Measurements from ENCODE around the gene SPHK2.
"Not testable (repeated sequence)": the region's sequence is repeated elsewhere in the genome, so short reads cannot be mapped to it uniquely, and the experiment has no call there.

The SPHK2 gene

DNA sequence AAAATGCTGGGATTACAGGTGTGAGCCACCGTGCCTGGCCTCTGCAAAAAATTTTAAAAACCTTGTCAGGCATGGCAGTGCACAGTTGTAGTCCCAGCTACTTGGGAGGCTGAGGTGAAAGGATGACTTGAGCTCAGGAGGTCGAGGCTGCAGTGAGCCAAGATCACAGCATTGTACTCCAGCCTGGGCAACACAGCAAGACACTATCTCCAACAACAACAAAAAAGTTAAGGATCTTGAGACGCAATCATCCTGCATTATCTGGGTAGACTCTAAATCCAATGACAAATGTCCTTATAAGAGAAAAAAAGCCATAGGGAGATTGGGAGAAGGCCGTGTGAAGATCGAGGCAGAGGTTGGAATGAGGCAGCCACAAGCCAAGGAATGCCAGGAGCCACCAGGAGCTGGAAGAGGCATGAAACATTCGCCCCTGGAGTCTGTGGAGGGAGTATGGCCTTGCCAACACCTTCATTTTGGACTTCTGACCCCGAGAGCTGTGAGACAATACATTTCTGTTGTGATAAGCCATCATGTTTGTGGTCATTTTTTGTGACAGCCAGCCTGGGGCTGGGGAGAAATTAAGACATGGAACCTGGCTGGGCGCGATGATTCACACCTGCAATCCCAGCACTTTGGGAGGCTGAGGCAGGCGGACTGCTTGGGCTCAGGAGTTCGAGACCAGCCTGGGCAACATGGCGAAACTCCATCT is 31.8 kb downstream of the SPHK2 start:
- H3K27ac Mint-ChIP-seq = peak overlapping the region; percentile 35
- H3K4me3 Mint-ChIP-seq = no peak overlapping the region
- DNase-seq (ENCODE audit: low spot score in 2 of 2) = no peak
- peaks cover 35% of the 10 kb centered on the region for H3K4me1 Mint-ChIP-seq
- peaks cover 6% of the 10 kb centered on the region for H3K36me3 Mint-ChIP-seq
- no peaks in the 10 kb centered on the region for H3K9me3 Mint-ChIP-seq
- no peak for ATAC-seq

DNA sequence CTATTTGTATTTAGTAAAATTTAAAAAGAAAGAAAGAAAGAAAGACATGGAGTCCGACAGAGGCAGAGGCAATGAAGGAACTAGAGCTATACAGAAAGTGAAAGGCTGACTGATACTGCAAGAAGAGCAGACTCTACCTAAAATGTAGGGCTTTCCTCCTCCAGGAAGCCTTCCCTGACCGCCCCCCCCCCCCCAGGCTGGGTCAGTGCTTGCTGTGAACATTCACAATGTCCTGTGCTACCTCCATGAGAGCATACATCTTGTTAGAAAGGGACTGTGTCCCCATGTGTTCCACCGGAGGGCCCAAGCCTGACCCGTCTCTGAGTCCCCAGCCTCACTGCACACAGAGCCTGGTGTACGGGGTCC is 32.4 kb downstream of the SPHK2 start:
- no peak for ATAC-seq

GRCh38 chr19:48654299-48655059 is 35.2 kb downstream of the SPHK2 start:
- DNase-seq (ENCODE audit: low spot score in 2 of 2) (no peak), ATAC-seq (no peak)
- H3K4me1 Mint-ChIP-seq = peaks cover 12% of the 10 kb centered on the region
- H3K36me3 Mint-ChIP-seq = no peaks in the 10 kb centered on the region
- H3K27ac Mint-ChIP-seq = peak overlapping the region; percentile 54
- H3K4me3 Mint-ChIP-seq = no peak overlapping the region
- H3K9me3 Mint-ChIP-seq = no peaks in the 10 kb centered on the region

More for the DNA sequence above, 32.4 kb downstream of the SPHK2 start:
- no peak overlapping the region for H3K4me3 Mint-ChIP-seq
- no peaks in the 10 kb centered on the region for H3K9me3 Mint-ChIP-seq
- H3K36me3 Mint-ChIP-seq = peaks cover 6% of the 10 kb centered on the region
- no peak overlapping the region for H3K27ac Mint-ChIP-seq
- peaks cover 29% of the 10 kb centered on the region for H3K4me1 Mint-ChIP-seq
- no peak for DNase-seq (ENCODE audit: low spot score in 2 of 2)

DNA sequence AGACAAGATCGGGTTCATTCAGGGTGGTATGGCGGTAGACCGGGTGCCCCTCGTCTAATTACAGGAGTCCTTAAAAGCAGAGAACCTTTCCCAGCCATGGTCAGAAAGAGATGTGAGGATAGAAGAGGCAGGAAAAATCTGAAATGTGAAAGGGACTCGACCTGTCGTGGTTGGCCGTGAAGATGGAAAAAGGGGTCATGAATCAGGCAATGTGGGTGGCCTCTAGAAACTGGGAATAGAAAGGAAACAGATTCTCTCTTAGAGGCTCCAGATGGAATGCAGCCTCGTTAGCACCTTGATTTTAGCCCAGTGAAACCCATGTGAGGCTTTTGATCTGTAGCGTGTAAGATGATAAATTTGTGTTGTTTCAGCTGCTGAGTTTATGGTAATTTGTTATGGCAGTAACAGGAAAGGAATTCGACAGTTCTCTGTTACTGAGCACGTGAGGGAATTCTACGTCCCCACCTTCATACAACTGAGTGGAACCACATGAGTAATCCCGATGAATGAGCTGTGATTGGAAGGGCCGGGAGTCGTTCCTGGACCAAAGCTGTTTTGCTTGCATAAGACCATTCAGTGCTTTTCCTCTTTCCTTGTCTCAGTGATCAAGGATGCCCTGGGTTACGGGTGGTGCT is 37.7 kb downstream of the SPHK2 start:
- H3K4me3 Mint-ChIP-seq = no peak overlapping the region
- ATAC-seq = no peak
- no peak for DNase-seq (ENCODE audit: low spot score in 2 of 2)
- H3K4me1 Mint-ChIP-seq = peaks cover 14% of the 10 kb centered on the region
- H3K27ac Mint-ChIP-seq = no peak overlapping the region
- no peaks in the 10 kb centered on the region for H3K9me3 Mint-ChIP-seq
- no peaks in the 10 kb centered on the region for H3K36me3 Mint-ChIP-seq

- not testable (repeated sequence) for H3K4me3 Mint-ChIP-seq
Measured at GRCh38 chr19:48657828-48658227, 38.5 kb downstream of the SPHK2 start.

DNA sequence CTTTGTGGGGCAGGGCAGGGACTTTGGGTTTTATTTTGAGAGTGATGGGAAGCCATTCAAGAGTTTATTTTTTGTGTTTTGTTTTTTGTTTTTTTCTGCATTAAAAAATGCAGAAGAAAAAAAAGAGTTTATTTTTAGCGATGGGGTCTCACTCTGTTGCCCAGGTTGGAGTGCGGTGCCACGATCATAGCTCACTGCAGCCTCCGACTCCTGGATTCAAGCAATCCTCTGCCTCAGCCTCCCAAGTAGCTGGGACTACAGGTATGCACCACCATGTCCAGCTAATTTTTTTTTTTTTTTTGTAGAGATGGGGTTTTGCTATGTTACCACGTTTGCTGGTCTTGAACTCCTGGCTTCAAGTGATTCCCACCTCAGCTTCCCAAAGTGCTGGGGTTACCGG is 39.2 kb downstream of the SPHK2 start:
- Mint-ChIP-seq H3K36me3 (no peaks in the 10 kb centered on the region), H3K27ac (no peak overlapping the region), H3K4me1 (peaks cover 10% of the 10 kb centered on the region), H3K4me3 (no peak overlapping the region), H3K9me3 (no peaks in the 10 kb centered on the region)
- no peak for DNase-seq (ENCODE audit: low spot score in 2 of 2)
- no peak for ATAC-seq

More at GRCh38 chr19:48657828-48658227, 38.5 kb downstream of the SPHK2 start:
- not testable (repeated sequence) for H3K27ac Mint-ChIP-seq; H3K36me3 Mint-ChIP-seq; DNase-seq (ENCODE audit: low spot score in 2 of 2); ATAC-seq; H3K4me1 Mint-ChIP-seq; H3K9me3 Mint-ChIP-seq

- no peak overlapping the region for H3K4me3 Mint-ChIP-seq
- H3K9me3 Mint-ChIP-seq = no peaks in the 10 kb centered on the region
- no peak for ATAC-seq
- DNase-seq (ENCODE audit: low spot score in 2 of 2) = no peak
- no peaks in the 10 kb centered on the region for H3K36me3 Mint-ChIP-seq
- peaks cover 10% of the 10 kb centered on the region for H3K4me1 Mint-ChIP-seq
- H3K27ac Mint-ChIP-seq = no peak overlapping the region
Measured at GRCh38 chr19:48659768-48660167, 40.5 kb downstream of the SPHK2 start.

DNA sequence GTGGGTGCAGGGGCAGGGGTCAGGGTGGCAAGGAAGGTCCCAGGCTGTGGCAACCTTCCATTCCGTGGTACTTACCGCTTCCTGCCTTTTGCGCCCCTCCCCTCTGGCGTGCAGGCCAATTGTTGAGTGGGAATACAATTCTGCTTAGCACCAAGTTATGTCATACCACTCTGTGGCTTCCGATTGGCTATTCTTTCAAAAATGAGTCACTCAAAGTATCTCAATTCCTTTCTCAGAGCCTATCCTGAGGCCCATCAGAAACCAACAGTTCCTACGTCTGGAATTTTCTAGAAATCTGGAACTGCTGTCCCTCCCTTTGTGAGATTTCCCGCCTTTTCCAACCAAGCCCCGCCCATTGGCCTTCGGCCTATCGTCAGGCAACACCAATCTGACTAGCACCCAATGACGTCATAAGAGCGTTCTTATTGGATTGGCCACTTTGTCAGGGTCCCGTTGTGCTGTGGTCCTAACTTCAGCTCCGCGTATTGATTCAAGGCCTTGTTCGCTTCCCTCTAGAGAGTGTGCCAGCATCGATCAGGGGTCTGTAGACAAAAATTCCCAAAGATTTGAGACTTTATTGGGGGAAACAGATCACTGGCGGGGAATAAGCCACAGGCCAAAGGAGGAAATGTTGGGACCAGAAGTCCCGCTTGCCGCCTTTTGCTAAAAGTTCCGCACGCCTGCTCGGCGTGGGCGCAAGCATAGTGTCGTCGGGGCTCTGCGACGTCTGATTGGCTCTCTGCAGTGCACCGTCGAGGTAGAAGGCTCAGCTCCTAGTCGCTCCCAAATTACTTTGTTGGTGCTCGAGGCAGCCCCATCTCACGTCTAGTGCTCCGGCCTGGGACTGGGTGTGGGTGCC is 41.8 kb downstream of the SPHK2 start:
- Mint-ChIP-seq H3K9me3 (no peaks in the 10 kb centered on the region), H3K4me3 (peak overlapping the region; percentile 63), H3K36me3 (no peaks in the 10 kb centered on the region), H3K4me1 (peaks cover 10% of the 10 kb centered on the region), H3K27ac (peak overlapping the region; percentile 95)
- ATAC-seq (peak; percentile 95), DNase-seq (ENCODE audit: low spot score in 2 of 2) (peak; percentile 74 to 93)

- peaks cover 10% of the 10 kb centered on the region for H3K4me1 Mint-ChIP-seq
- H3K4me3 Mint-ChIP-seq = no peak overlapping the region
- ATAC-seq (no peak), DNase-seq (ENCODE audit: low spot score in 2 of 2) (no peak)
- H3K9me3 Mint-ChIP-seq = no peaks in the 10 kb centered on the region
- H3K36me3 Mint-ChIP-seq = no peaks in the 10 kb centered on the region
- H3K27ac Mint-ChIP-seq = no peak overlapping the region
Measured at GRCh38 chr19:48661711-48662090, 42.4 kb downstream of the SPHK2 start.

GRCh38 chr19:48663667-48664066 is 44.4 kb downstream of the SPHK2 start:
- Mint-ChIP-seq H3K4me1 (peaks cover 10% of the 10 kb centered on the region), H3K27ac (no peak overlapping the region), H3K4me3 (no peak overlapping the region), H3K36me3 (peaks cover 2% of the 10 kb centered on the region), H3K9me3 (no peaks in the 10 kb centered on the region)
- no peak for ATAC-seq
- no peak for DNase-seq (ENCODE audit: low spot score in 2 of 2)

DNA sequence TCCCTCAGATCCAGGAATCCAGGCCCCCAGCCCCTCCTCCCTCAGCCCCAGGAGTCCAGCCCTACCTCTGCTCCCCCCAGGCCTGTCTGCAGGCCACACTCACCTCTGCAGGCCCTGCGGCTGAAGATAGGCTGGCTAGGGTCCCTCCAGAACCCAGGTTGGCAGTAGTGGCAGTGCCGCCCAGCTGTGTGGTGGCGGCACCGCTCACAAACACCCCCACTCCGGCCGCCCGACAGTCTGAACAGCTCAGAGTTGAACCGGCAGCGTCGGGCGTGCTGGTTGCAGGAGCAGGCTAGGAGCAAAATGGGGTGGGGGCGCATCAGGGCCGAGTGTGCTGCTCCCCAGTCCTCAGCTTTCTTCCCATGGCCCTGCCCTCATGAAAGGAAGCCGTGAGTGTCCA is 45.2 kb downstream of the SPHK2 start:
- peaks cover 10% of the 10 kb centered on the region for H3K36me3 Mint-ChIP-seq
- no peak for ATAC-seq
- no peak overlapping the region for H3K27ac Mint-ChIP-seq
- peaks cover 10% of the 10 kb centered on the region for H3K4me1 Mint-ChIP-seq
- no peak for DNase-seq (ENCODE audit: low spot score in 2 of 2)
- no peak overlapping the region for H3K4me3 Mint-ChIP-seq
- no peaks in the 10 kb centered on the region for H3K9me3 Mint-ChIP-seq

GRCh38 chr19:48665786-48666185 is 46.5 kb downstream of the SPHK2 start:
- ATAC-seq = no peak
- no peak for DNase-seq (ENCODE audit: low spot score in 2 of 2)
- Mint-ChIP-seq H3K4me3 (no peak overlapping the region), H3K36me3 (peaks cover 18% of the 10 kb centered on the region), H3K9me3 (no peaks in the 10 kb centered on the region), H3K4me1 (peaks cover 13% of the 10 kb centered on the region), H3K27ac (no peak overlapping the region)

DNA sequence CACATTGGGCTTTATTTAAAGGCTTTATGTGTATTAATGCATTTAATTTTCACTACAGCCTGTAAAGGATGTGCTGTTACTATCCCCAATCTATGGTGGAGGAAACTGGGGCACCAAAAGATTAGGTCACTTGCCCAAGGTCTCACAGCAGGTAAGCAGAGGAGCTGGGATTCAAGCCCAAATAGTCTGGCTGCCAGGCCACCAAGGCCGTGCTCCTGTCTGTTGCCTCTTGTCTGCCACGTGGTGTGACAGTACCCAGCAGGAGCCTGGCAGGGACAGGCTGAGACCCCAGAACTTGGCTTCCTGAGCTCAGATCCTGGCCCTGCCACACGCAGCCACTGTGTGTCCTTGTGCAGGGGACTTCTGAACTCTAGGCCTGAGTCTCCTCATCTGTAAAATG is 49.0 kb downstream of the SPHK2 start:
- Mint-ChIP-seq H3K27ac (peak overlapping the region; percentile 23), H3K4me1 (peaks cover 6% of the 10 kb centered on the region), H3K36me3 (peaks cover 18% of the 10 kb centered on the region), H3K9me3 (no peaks in the 10 kb centered on the region), H3K4me3 (no peak overlapping the region)
- DNase-seq (ENCODE audit: low spot score in 2 of 2) = no peak
- ATAC-seq = no peak

DNA sequence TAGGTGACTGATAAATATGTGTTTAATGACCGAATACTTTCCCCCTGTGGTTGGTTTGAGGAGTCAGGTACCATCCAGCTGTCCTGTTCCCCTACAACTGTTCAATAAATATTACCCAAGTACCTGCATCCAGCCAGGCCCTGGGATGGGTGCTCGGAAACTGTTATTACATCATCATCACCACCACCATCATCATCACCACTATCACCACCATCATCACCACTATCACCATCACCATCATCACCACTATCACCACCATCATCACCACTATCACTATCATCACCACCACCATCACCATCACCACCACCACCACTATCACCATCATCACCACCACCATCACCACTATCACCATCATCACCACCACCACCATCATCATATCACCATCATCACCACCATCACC is 49.5 kb downstream of the SPHK2 start:
- Mint-ChIP-seq H3K9me3 (no peaks in the 10 kb centered on the region), H3K27ac (peak overlapping the region; percentile 23), H3K4me3 (no peak overlapping the region)

More for the DNA sequence above, 49.5 kb downstream of the SPHK2 start:
- Mint-ChIP-seq H3K4me1 (peaks cover 6% of the 10 kb centered on the region), H3K36me3 (peaks cover 18% of the 10 kb centered on the region)
- ATAC-seq = no peak
- no peak for DNase-seq (ENCODE audit: low spot score in 2 of 2)

Data from stimulated activated effector memory CD8-positive, alpha-beta T cell treated with anti-CD3 and anti-CD28 coated beads, Interleukin-12 subunit alpha, Interleukin-12 subunit beta, amount 100 ng/mL, for 72 hours (primary cell).